Endodermal cell (in vitro differentiated cells): ENCODE data around the gene AKAP13. TPM values are rescaled to one million over a fixed set of nuclear protein-coding genes. Genes with fewer than 3 reads are reported as not detected.

Experiments used
- DNase-seq: peaks from one replicate; pipeline ENCODE4 v3.0.0-alpha.2; 2017
- H3K27ac ChIP-seq: 2 replicates; pipeline ENCODE4 v1.5.1; 2013; ENCODE audit warnings: mild to moderate bottlenecking, low read depth, low read length, moderate library complexity
- H3K27me3 ChIP-seq: 2 replicates; pipeline ENCODE4 v1.6.1; 2013; ENCODE audit warnings: mild to moderate bottlenecking, low read length, moderate library complexity; ENCODE audit not compliant: insufficient read depth, control insufficient read depth, poor library complexity, severe bottlenecking
- H3K36me3 ChIP-seq: 2 replicates; pipeline ENCODE4 v1.7.0; 2013; ENCODE audit warnings: mild to moderate bottlenecking, low read length, moderate library complexity; ENCODE audit not compliant: control insufficient read depth, insufficient read depth
- H3K4me1 ChIP-seq: one replicate; pipeline ENCODE4 v1.7.0; 2013; ENCODE audit warnings: low read length; ENCODE audit not compliant: control insufficient read depth, insufficient read depth
- H3K4me3 ChIP-seq: 2 replicates; pipeline ENCODE4 v1.5.1; 2013; ENCODE audit warnings: mild to moderate bottlenecking, low read length, moderate library complexity
- H3K9ac ChIP-seq: 2 replicates; pipeline ENCODE4 v1.6.1; 2013; ENCODE audit warnings: mild to moderate bottlenecking, low read length, moderate library complexity; ENCODE audit not compliant: poor library complexity, severe bottlenecking; ENCODE audit errors: extremely low read depth
- H3K9me3 ChIP-seq: 2 replicates; pipeline ENCODE4 v1.6.1; 2013; ENCODE audit warnings: mild to moderate bottlenecking, low read length, moderate library complexity; ENCODE audit not compliant: control insufficient read depth
- H3K27ac Mint-ChIP-seq: 2 replicates; pipeline ENCODE4 v1.8.0; 2020; ENCODE audit warnings: mixed read lengths
- H3K27me3 Mint-ChIP-seq: 2 replicates; pipeline ENCODE4 v1.8.0; 2021; ENCODE audit warnings: mild to moderate bottlenecking, mixed read lengths; ENCODE audit not compliant: insufficient read depth
- H3K36me3 Mint-ChIP-seq: 2 replicates; pipeline ENCODE4 v1.8.0; 2020; ENCODE audit warnings: low read depth, mixed read lengths
- H3K4me1 Mint-ChIP-seq: 2 replicates; pipeline ENCODE4 v1.8.0; 2020; ENCODE audit warnings: mixed read lengths
- H3K4me3 Mint-ChIP-seq: 2 replicates; pipeline ENCODE4 v1.8.0; 2020; ENCODE audit warnings: mild to moderate bottlenecking, moderate library complexity, mixed read lengths
- H3K9me3 Mint-ChIP-seq: 2 replicates; pipeline ENCODE4 v1.8.0; 2020; ENCODE audit warnings: mild to moderate bottlenecking, mixed read lengths
- WGBS, 2 experiments: methylation state at CpG; one replicate each; pipeline versions ENCODE4 v1.1.5 to v1.1.7; 2013; ENCODE audit warnings: missing lambda C conversion rate in 2 of 2, mixed read lengths in 1 of 2; ENCODE audit not compliant: insufficient coverage in 1 of 2, insufficient read length in 1 of 2; 5-methylcytosine and 5-hydroxymethylcytosine counted together
- total RNA-seq, 2 donors: library from RNA; stranded (reverse); fragmentation: NEBNext Ultra II Directional in 1 of 2; extraction: Animal tissue kit (Norgen Biotek cat#: 25700) in 1 of 2; gene quantifications; 2 replicates in 1 of 2; 3 replicates in 1 of 2; pipeline ENCODE4 v1.2.1, GENCODE V29; 2021
- TF ChIP-seq, protein P1 (sequence below): fragments of 200-600 bp; sonication (generic); conservative IDR thresholded peaks from 2 replicates; pipeline ENCODE4 v1.5.0; 2021; ENCODE audit warnings: antibody characterized with exemption, mild to moderate bottlenecking

The AKAP13 gene
- total RNA-seq, 2 donors from 2014 or later: 115 to 131 TPM

DNA sequence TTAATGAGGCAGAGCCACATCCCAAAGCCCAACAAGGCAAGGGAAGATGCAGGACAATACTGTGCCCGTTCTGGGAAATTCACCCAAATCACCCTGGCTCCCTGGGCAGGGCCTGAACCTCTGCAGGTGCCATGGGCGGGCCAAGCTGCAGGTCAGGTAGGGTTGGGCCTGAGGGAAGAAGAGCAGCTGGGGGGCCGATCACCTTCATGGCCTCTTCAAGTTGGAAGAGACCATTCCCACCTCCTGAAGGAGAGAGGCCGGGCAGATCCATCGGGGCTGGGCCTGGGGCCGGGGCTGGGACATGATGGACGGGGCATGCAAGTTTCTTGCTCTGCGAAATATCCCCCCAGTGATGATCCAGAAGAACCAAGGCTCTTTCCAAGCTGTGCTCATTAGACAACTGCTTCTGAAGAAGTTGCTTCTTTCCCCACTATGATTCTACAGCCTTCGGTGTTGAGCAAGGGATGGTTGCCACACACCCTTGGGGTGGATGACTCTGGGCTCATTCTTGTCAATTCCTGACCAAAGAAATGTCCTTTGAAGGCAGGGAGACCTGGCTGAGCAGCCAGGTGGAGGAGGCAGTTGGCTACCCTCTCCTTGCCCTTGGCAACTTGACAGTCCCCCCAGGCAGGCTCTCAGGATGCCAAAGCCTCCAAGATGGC, 376.1 kb downstream of the AKAP13 start:
- H3K27ac ChIP-seq: no peak overlapping the region
- TF ChIP-seq, protein P1, sequence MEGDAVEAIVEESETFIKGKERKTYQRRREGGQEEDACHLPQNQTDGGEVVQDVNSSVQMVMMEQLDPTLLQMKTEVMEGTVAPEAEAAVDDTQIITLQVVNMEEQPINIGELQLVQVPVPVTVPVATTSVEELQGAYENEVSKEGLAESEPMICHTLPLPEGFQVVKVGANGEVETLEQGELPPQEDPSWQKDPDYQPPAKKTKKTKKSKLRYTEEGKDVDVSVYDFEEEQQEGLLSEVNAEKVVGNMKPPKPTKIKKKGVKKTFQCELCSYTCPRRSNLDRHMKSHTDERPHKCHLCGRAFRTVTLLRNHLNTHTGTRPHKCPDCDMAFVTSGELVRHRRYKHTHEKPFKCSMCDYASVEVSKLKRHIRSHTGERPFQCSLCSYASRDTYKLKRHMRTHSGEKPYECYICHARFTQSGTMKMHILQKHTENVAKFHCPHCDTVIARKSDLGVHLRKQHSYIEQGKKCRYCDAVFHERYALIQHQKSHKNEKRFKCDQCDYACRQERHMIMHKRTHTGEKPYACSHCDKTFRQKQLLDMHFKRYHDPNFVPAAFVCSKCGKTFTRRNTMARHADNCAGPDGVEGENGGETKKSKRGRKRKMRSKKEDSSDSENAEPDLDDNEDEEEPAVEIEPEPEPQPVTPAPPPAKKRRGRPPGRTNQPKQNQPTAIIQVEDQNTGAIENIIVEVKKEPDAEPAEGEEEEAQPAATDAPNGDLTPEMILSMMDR: no peak
- peaks cover 17% of the 10 kb centered on the region for H3K36me3 ChIP-seq
- no peak for DNase-seq
- H3K27me3 Mint-ChIP-seq: no peaks in the 10 kb centered on the region
- H3K9me3 ChIP-seq: no peaks in the 10 kb centered on the region
- no peaks in the 10 kb centered on the region for H3K9me3 Mint-ChIP-seq
- no peak overlapping the region for H3K9ac ChIP-seq
- H3K27me3 ChIP-seq: no peaks in the 10 kb centered on the region
- H3K4me3 ChIP-seq: no peak overlapping the region
- H3K36me3 Mint-ChIP-seq: peaks cover 23% of the 10 kb centered on the region
- H3K4me3 Mint-ChIP-seq: no peak overlapping the region
- 94 to 97% methylated on average over 8 to 9 of the region's 9 CpGs for whole genome bisulfite sequencing, 2 experiments
- no peak overlapping the region for H3K27ac Mint-ChIP-seq
- H3K4me1 Mint-ChIP-seq: peaks cover 3% of the 10 kb centered on the region
- no peaks in the 10 kb centered on the region for H3K4me1 ChIP-seq

DNA sequence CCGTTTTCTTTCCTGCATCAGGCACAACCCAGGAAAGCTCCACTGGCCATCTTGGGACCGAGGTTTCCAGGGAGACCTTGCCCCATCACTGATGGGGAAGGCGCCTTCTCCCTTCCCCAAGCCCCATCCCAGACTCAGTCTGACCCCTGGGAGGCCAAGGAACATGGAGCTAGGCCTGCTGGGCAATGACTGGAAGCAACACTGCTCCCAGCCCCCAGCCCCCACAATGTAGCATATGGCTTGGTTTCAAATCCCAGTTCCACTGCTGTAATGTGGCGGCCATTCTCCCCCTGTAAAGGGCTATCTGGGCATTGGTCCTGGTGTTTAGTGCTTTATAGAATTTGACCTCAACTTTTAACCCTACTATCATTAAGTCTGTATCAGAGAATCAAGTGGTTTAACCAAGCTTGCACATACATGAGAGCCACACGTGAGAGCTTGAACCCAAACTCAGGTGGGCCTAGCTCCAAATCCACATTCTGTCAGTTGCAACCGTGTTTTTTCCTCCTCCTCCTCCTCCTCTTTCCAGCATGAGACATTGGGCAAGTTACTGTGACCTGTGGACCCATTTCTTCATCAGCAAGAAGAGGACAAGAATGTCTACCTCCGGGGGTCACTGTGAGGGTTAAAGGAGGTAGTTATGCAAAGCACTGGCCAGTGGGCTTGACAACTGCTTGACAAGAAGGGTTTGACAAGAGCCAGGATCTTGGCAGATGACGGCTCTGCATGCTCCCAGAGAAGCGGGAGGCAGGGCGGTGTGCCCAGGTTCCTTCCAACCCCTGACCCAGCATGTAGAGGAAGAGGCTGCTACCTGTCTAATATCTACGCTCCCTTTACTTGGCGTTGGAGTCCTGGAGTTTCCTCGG, 376.9 kb downstream of the AKAP13 start:
- TF ChIP-seq, protein P1: no peak
- H3K27ac Mint-ChIP-seq: no peak overlapping the region
- Histone ChIP-seq H3K9ac (no peak overlapping the region), H3K4me3 (no peak overlapping the region), H3K27ac (no peak overlapping the region), H3K9me3 (no peaks in the 10 kb centered on the region), H3K4me1 (no peaks in the 10 kb centered on the region), H3K27me3 (no peaks in the 10 kb centered on the region), H3K36me3 (peaks cover 17% of the 10 kb centered on the region)
- DNase-seq: no peak
- WGBS, 2 experiments: 94% methylated on average over 11 to 12 of the region's 13 CpGs
- H3K4me1 Mint-ChIP-seq: peaks cover 2% of the 10 kb centered on the region
- H3K27me3 Mint-ChIP-seq: no peaks in the 10 kb centered on the region
- H3K4me3 Mint-ChIP-seq: no peak overlapping the region
- H3K9me3 Mint-ChIP-seq: no peaks in the 10 kb centered on the region
- peaks cover 27% of the 10 kb centered on the region for H3K36me3 Mint-ChIP-seq

DNA sequence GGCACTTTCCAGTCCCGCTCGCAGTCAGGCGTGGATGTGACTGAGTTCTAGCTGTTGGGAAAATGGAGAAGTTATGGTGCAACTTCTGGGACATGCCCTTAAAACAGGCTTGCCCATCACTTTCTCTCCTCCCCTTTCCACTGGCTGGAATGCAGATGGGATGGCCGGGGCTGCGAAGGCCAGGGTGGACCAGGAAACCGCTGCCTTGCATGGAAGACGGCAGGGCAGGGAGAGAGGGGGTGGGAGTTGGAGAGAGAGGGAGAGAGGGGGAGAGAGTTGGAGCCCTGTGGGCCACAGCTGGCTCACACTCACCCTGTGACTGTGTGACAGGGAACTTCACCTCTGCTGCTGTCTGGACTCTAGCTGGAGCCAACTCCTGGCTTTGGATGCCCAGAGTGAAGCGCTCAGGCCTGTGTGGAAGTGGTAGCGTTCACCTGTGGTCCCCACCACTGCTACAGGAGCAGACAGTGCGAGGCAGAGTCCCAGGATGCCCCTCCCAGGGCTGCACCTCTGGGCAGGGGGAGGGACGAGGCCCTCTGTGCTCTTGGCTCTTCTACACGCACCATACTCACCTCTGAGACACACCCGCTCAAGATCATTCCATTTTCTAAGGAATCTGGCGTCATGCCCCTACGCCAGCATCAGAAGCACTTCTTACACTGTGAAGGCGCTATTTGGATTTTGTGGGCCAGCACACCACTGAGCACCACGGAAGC, 377.7 kb downstream of the AKAP13 start:
- Mint-ChIP-seq H3K27me3 (no peaks in the 10 kb centered on the region), H3K4me1 (no peaks in the 10 kb centered on the region), H3K9me3 (no peaks in the 10 kb centered on the region), H3K27ac (no peak overlapping the region), H3K4me3 (no peak overlapping the region), H3K36me3 (peaks cover 25% of the 10 kb centered on the region)
- no peak overlapping the region for H3K9ac ChIP-seq
- 93% methylated on average over 15 to 17 of the region's 17 CpGs for whole genome bisulfite sequencing, 2 experiments
- no peaks in the 10 kb centered on the region for H3K4me1 ChIP-seq
- no peak for DNase-seq
- H3K4me3 ChIP-seq: no peak overlapping the region
- peaks cover 17% of the 10 kb centered on the region for H3K36me3 ChIP-seq
- no peaks in the 10 kb centered on the region for H3K9me3 ChIP-seq
- no peaks in the 10 kb centered on the region for H3K27me3 ChIP-seq
- TF ChIP-seq, protein P1: no peak
- H3K27ac ChIP-seq: no peak overlapping the region
